ENCODE data around the gene ACBD5. TPM values are rescaled to one million over a fixed set of nuclear protein-coding genes. Genes with fewer than 3 reads are reported as not detected.
"Not testable (repeated sequence)": the region's sequence is repeated elsewhere in the genome, so short reads cannot be mapped to it uniquely, and the experiment has no call there.

The ACBD5 gene
- polyA plus RNA-seq, 1 of the 3 experiments (the other 2 are of a cell fraction), result 12.5 TPM

DNA sequence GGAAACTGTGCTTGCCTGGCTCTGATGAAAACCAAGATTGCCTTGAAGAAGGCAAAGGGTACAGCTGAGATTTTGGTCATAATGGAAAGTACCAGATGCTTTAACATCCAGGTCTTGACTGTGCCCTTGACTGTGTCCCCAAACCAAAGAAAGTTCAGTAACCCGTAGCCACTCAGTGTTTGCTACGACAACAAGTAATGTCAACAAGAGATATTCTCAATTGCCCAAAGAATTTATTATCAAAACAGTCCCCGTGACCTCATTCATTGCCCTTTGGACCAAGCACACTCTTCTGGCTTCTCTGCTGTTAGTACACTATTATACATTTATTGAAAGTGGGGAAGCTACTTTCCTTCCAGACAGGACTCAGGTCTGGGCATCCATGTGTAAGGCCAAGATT, 25.4 kb upstream of the ACBD5 start:
- CTCF ChIA-PET; POLR2A ChIA-PET; H3K27ac ChIP-seq (ENCODE audit: low read depth in 2 of 2, low read length in 1 of 2); H3K4me1 ChIP-seq (ENCODE audit: control insufficient read depth in 1 of 2, insufficient read depth in 2 of 2, low read depth in 1 of 2, low read length in 1 of 2); H2AFZ ChIP-seq (ENCODE audit: low read depth); DNase-seq; H3K36me3 ChIP-seq (replicated peaks in 1 of 2; ENCODE audit: control insufficient read depth in 1 of 2, insufficient read depth in 2 of 2, low read length in 1 of 2); H3K9ac ChIP-seq; H4K20me1 ChIP-seq (ENCODE audit: insufficient read depth); H3K9me3 ChIP-seq; H3F3A ChIP-seq (replicated peaks; ENCODE audit: insufficient read depth); H3K4me3 ChIP-seq (ENCODE audit: low read depth in 2 of 2, low read length in 1 of 2); H3K27me3 ChIP-seq (ENCODE audit: insufficient read depth); H3K9me2 ChIP-seq; H3K79me2 ChIP-seq (ENCODE audit: insufficient read depth); H3K4me2 ChIP-seq: not testable (repeated sequence)
- WGBS (ENCODE audit: low lambda C conversion rate), result 32% methylated on average over 3 of the region's 3 CpGs

DNA sequence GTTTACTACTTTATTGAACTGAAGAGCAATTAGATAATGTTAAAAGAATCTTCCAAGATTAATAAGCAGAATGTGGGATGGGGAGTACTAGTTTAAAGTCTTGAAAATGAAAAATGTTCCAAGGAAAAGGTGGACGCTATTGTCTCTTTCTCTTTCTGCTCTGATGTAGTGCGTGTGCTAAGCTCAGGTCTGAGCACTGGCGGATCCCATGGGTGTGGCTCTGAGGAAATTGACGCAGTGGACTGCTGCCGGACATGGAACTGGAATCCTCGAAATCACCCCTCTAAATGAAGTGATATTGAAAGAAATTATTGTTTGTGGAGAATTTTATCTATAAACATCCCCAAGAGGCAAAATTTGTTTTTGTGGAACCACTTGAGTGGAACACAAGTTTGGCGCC, 22.2 kb upstream of the ACBD5 start:
- H3K27me3 ChIP-seq (ENCODE audit: insufficient read depth); H3K27ac ChIP-seq (ENCODE audit: low read depth in 2 of 2, low read length in 1 of 2); POLR2A ChIA-PET: not testable (repeated sequence)

DNA sequence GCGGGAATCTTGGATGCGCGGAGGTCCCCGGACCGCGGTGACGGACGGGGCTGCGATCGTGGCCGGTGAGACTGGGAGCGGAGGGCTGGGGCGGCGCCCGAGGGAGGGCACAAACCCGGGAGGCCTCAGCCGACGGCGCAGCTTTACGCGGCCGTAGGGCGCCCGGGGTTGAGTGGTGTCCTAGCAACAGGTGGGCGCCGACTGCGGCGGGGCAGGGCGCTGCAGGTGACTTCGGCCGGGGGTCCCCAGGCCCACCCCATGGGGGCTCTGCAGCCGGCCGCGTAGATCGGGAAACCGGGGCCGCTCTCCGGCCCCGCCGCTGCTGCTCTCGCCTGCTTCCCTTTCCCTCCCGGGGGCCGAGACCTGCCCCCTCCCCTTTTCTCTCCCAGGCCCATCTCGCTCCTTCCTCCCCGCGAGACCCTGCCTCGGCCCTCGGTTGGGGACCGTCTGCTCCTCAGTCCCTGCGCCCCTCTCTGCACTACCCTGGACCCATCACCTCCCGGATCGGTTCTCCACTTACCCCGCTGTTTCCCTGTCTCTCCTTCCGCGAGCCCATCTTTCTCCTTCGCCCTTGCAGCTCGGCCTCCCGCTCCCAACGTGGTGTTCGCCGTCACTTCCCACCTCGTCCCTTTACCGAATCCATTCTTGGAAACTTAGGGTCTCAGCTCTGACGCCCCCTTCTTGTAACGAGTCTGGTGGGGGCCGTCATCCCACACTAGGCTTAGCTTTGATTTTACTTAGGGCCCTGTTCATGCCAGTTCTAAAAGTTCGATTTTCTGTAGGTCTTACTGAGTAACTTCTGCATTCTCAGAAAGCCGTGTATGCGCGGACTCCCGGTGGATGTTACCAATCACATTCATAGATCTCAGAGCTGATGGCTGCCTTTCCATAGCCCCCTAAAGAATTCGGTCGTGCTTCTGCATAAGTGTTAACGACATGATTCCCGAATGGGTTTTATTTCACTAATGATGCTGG, 18.5 kb upstream of the ACBD5 start:
- no peaks in the 10 kb centered on the region for H3F3A ChIP-seq (replicated peaks; ENCODE audit: insufficient read depth)
- ChIA-PET POLR2A (no interaction called here), CTCF (interaction anchor here (1.7 kb wide), 1 partner anchor 9 kb away, joined by 5 read pairs; no protein-coding TSS in a partner anchor)
- peaks cover 0 to 5% of the 10 kb centered on the region in 2 experiments; a peak in 1 of 4 replicates for H3K4me1 ChIP-seq (ENCODE audit: control insufficient read depth in 1 of 2, insufficient read depth in 2 of 2, low read depth in 1 of 2, low read length in 1 of 2)
- H3K36me3 ChIP-seq (replicated peaks in 1 of 2; ENCODE audit: control insufficient read depth in 1 of 2, insufficient read depth in 2 of 2, low read length in 1 of 2), result no peaks in the 10 kb centered on the region
- peak; percentile 71 for DNase-seq
- H3K79me2 ChIP-seq (ENCODE audit: insufficient read depth), result no peaks in the 10 kb centered on the region
- no peak overlapping the region for H3K9ac ChIP-seq
- WGBS (ENCODE audit: low lambda C conversion rate), result 56% methylated on average over 37 of the region's 75 CpGs
- H4K20me1 ChIP-seq (ENCODE audit: insufficient read depth), result no peaks in the 10 kb centered on the region
- no peaks in the 10 kb centered on the region for H3K9me2 ChIP-seq
- no peaks in the 10 kb centered on the region for H3K9me3 ChIP-seq
- H3K27me3 ChIP-seq (ENCODE audit: insufficient read depth), result peaks cover 8% of the 10 kb centered on the region
- 0 out of 2 replicates have a peak overlapping the region, but pooled peaks have one; percentile 41 for H3K4me2 ChIP-seq
- H3K4me3 ChIP-seq (ENCODE audit: low read depth in 2 of 2, low read length in 1 of 2), result peak overlapping the region in 1 of 2 experiments; percentile 44; a peak in 2 of 4 replicates
- no peak overlapping the region for H2AFZ ChIP-seq (ENCODE audit: low read depth)
- no peak overlapping the region for H3K27ac ChIP-seq (ENCODE audit: low read depth in 2 of 2, low read length in 1 of 2)
- TF ChIP-seq JUND (IDR thresholded peaks at IDR 0.05), result no peak
- TF ChIP-seq, protein P1, sequence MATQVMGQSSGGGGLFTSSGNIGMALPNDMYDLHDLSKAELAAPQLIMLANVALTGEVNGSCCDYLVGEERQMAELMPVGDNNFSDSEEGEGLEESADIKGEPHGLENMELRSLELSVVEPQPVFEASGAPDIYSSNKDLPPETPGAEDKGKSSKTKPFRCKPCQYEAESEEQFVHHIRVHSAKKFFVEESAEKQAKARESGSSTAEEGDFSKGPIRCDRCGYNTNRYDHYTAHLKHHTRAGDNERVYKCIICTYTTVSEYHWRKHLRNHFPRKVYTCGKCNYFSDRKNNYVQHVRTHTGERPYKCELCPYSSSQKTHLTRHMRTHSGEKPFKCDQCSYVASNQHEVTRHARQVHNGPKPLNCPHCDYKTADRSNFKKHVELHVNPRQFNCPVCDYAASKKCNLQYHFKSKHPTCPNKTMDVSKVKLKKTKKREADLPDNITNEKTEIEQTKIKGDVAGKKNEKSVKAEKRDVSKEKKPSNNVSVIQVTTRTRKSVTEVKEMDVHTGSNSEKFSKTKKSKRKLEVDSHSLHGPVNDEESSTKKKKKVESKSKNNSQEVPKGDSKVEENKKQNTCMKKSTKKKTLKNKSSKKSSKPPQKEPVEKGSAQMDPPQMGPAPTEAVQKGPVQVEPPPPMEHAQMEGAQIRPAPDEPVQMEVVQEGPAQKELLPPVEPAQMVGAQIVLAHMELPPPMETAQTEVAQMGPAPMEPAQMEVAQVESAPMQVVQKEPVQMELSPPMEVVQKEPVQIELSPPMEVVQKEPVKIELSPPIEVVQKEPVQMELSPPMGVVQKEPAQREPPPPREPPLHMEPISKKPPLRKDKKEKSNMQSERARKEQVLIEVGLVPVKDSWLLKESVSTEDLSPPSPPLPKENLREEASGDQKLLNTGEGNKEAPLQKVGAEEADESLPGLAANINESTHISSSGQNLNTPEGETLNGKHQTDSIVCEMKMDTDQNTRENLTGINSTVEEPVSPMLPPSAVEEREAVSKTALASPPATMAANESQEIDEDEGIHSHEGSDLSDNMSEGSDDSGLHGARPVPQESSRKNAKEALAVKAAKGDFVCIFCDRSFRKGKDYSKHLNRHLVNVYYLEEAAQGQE (IDR thresholded peaks at IDR 0.05; ENCODE audit: low read depth, low read length), result no peak
- TF ChIP-seq EP300 (IDR thresholded peaks at IDR 0.05; ENCODE audit: borderline replicate concordance in 1 of 2, low read depth in 1 of 2, low read length in 1 of 2), result no peak
- TF ChIP-seq RCOR1 (IDR thresholded peaks at IDR 0.05; ENCODE audit: low read length), result no peak
- TF ChIP-seq, protein P2, sequence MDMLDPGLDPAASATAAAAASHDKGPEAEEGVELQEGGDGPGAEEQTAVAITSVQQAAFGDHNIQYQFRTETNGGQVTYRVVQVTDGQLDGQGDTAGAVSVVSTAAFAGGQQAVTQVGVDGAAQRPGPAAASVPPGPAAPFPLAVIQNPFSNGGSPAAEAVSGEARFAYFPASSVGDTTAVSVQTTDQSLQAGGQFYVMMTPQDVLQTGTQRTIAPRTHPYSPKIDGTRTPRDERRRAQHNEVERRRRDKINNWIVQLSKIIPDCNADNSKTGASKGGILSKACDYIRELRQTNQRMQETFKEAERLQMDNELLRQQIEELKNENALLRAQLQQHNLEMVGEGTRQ (IDR thresholded peaks at IDR 0.05; ENCODE audit: borderline replicate concordance, low read depth, low read length), result no peak
- TF ChIP-seq, protein P3, sequence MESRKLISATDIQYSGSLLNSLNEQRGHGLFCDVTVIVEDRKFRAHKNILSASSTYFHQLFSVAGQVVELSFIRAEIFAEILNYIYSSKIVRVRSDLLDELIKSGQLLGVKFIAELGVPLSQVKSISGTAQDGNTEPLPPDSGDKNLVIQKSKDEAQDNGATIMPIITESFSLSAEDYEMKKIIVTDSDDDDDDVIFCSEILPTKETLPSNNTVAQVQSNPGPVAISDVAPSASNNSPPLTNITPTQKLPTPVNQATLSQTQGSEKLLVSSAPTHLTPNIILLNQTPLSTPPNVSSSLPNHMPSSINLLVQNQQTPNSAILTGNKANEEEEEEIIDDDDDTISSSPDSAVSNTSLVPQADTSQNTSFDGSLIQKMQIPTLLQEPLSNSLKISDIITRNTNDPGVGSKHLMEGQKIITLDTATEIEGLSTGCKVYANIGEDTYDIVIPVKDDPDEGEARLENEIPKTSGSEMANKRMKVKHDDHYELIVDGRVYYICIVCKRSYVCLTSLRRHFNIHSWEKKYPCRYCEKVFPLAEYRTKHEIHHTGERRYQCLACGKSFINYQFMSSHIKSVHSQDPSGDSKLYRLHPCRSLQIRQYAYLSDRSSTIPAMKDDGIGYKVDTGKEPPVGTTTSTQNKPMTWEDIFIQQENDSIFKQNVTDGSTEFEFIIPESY (IDR thresholded peaks at IDR 0.05; ENCODE audit: borderline replicate concordance, low read depth), result no peak
- TF ChIP-seq, protein P4, sequence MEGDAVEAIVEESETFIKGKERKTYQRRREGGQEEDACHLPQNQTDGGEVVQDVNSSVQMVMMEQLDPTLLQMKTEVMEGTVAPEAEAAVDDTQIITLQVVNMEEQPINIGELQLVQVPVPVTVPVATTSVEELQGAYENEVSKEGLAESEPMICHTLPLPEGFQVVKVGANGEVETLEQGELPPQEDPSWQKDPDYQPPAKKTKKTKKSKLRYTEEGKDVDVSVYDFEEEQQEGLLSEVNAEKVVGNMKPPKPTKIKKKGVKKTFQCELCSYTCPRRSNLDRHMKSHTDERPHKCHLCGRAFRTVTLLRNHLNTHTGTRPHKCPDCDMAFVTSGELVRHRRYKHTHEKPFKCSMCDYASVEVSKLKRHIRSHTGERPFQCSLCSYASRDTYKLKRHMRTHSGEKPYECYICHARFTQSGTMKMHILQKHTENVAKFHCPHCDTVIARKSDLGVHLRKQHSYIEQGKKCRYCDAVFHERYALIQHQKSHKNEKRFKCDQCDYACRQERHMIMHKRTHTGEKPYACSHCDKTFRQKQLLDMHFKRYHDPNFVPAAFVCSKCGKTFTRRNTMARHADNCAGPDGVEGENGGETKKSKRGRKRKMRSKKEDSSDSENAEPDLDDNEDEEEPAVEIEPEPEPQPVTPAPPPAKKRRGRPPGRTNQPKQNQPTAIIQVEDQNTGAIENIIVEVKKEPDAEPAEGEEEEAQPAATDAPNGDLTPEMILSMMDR (IDR thresholded peaks at IDR 0.05), result no peak
- no peak for TF ChIP-seq MXI1 (IDR thresholded peaks at IDR 0.05; ENCODE audit: low read depth, low read length)

More for the DNA sequence above, 22.2 kb upstream of the ACBD5 start:
- H3K79me2 ChIP-seq (ENCODE audit: insufficient read depth); H3K9me2 ChIP-seq; H3K36me3 ChIP-seq (replicated peaks in 1 of 2; ENCODE audit: control insufficient read depth in 1 of 2, insufficient read depth in 2 of 2, low read length in 1 of 2); H3K4me1 ChIP-seq (ENCODE audit: control insufficient read depth in 1 of 2, insufficient read depth in 2 of 2, low read depth in 1 of 2, low read length in 1 of 2); H3K9ac ChIP-seq; DNase-seq; H2AFZ ChIP-seq (ENCODE audit: low read depth); H3F3A ChIP-seq (replicated peaks; ENCODE audit: insufficient read depth); H4K20me1 ChIP-seq (ENCODE audit: insufficient read depth); H3K9me3 ChIP-seq; CTCF ChIA-PET; H3K4me2 ChIP-seq; H3K4me3 ChIP-seq (ENCODE audit: low read depth in 2 of 2, low read length in 1 of 2): not testable (repeated sequence)
- WGBS (ENCODE audit: low lambda C conversion rate), result 81% methylated on average over 7 of the region's 7 CpGs
